Skeletal muscle tissue (tissue), 4 donors: ENCODE measurements around the gene GID4. TPM values are rescaled to one million over a fixed set of nuclear protein-coding genes. Genes with fewer than 3 reads are reported as not detected.

Experiments
- H3K27ac ChIP-seq: one replicate; pipeline ENCODE4 v1.7.0; 2013; ENCODE audit warnings: mild to moderate bottlenecking, low read depth, low read length, inconsistent platforms
- H3K27me3 ChIP-seq, 3 donors: one replicate each; pipeline ENCODE4 v1.7.0; 2013; ENCODE audit warnings: low read length in 3 of 3; ENCODE audit not compliant: control insufficient read depth in 3 of 3, insufficient read depth in 3 of 3
- H3K36me3 ChIP-seq, 3 donors: one replicate each; pipeline ENCODE4 v1.7.0; 2013; ENCODE audit warnings: low read length in 3 of 3; ENCODE audit not compliant: control insufficient read depth in 3 of 3, insufficient read depth in 3 of 3
- H3K4me1 ChIP-seq, 3 donors: one replicate each; pipeline ENCODE4 v1.7.0; 2013; ENCODE audit warnings: low read length in 3 of 3, mild to moderate bottlenecking in 3 of 3; ENCODE audit not compliant: control insufficient read depth in 3 of 3, insufficient read depth in 3 of 3
- H3K4me3 ChIP-seq, 3 donors: one replicate each; pipeline ENCODE4 v1.7.0; 2013; ENCODE audit warnings: low read length in 3 of 3
- H3K9ac ChIP-seq, 3 donors: one replicate each; pipeline ENCODE4 v1.7.0; 2013; ENCODE audit warnings: low read length in 3 of 3, mild to moderate bottlenecking in 3 of 3, moderate library complexity in 2 of 3, low read depth in 1 of 3
- H3K9me3 ChIP-seq, 3 donors: one replicate each; pipeline ENCODE4 v1.7.0; 2013; ENCODE audit warnings: low read length in 3 of 3; ENCODE audit not compliant: control insufficient read depth in 3 of 3
- total RNA-seq: library from RNA; depleted of rRNA; stranded (reverse); fragments of >200 nt; gene quantifications from one replicate; pipeline ENCODE4 v1.2.3, GENCODE V29; 2014
- donor health status: Osteomylitis.

Gene GID4
- total RNA-seq, 1 donor from 2014 or later: 5.2 TPM

DNA sequence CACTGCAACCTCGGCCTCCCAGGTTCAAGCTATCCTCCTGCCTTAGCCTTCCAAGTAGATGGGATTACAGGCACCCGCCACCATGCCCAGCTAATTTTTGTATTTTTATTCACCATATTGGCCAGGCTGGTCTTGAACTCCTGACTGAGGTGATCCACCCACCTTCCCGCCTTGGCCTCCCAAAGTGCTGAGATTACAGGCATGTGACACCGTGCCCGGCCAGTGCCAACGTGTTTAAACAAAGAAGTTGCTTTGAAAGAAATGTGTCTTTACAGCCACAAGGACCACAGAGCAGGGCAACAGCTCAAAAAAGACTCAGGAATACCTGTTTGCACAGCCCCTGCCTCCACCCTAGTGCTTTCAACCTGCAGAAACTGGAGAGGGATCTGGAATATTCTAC is 25.2 kb upstream of the GID4 start:
- no peaks in the 10 kb centered on the region for H3K27me3 ChIP-seq
- no peaks in the 10 kb centered on the region for H3K9me3 ChIP-seq
- no peak overlapping the region for H3K4me3 ChIP-seq
- H3K27ac ChIP-seq: no peak overlapping the region
- H3K36me3 ChIP-seq: peaks cover 17 to 23% (median 20%) of the 10 kb centered on the region in 3 donors
- H3K9ac ChIP-seq: no peak overlapping the region
- peaks cover 7 to 8% (median 8%) of the 10 kb centered on the region in 3 donors for H3K4me1 ChIP-seq

DNA sequence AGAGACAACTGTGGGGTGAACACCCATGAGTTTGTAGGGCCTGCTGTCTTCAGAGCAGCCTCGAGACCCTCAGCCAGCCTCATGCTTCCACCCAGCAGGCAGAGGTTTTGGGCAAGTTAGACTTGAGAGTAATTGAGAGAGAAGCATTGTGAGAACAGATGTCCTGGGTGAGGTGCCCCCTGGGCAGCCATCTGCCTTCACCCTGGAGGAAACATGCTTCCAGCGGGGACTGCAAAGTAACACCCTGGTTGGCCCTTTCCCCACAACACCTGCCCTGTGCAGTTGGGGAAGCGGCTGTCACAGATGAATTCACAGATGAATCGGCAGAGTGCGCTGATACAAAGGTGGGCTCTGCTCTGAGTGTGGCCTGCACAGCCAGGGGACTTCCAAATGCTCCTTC is 23.6 kb upstream of the GID4 start:
- H3K4me1 ChIP-seq: peaks cover 8 to 10% (median 8%) of the 10 kb centered on the region in 3 donors
- no peak overlapping the region for H3K27ac ChIP-seq
- no peaks in the 10 kb centered on the region for H3K27me3 ChIP-seq
- H3K36me3 ChIP-seq: peaks cover 17 to 20% (median 20%) of the 10 kb centered on the region in 3 donors
- no peaks in the 10 kb centered on the region for H3K9me3 ChIP-seq
- H3K4me3 ChIP-seq: no peak overlapping the region
- no peak overlapping the region for H3K9ac ChIP-seq

- no peak overlapping the region for H3K9ac ChIP-seq
- no peak overlapping the region for H3K27ac ChIP-seq
- peaks cover 17 to 21% (median 19%) of the 10 kb centered on the region in 3 donors for H3K36me3 ChIP-seq
- no peaks in the 10 kb centered on the region for H3K9me3 ChIP-seq
- H3K27me3 ChIP-seq: no peaks in the 10 kb centered on the region
- peaks cover 11 to 16% (median 13%) of the 10 kb centered on the region in 3 donors for H3K4me1 ChIP-seq
- no peak overlapping the region for H3K4me3 ChIP-seq
Measured at GRCh38 chr17:18016426-18016825, 22.8 kb upstream of the GID4 start.

DNA sequence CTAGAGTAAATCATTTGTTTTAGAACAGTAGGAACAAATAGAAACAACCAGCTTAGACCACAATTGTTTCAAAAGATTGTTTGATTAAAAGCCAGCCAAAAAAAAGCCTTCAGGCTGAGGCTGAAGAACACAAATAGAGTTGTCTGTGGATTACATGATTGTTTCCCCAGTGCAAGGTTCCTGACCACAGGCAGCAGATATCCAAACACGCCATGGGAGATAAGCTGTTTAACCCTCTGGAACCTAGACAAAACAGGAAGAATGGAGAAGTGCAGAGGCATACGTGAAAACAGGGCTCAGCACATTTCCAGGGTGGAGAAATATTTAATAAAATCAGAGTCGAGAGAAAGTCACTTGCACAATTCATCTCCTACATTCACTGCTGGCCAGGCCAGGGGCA is 21.2 kb upstream of the GID4 start:
- no peak overlapping the region for H3K9ac ChIP-seq
- H3K9me3 ChIP-seq: no peaks in the 10 kb centered on the region
- H3K27me3 ChIP-seq: no peaks in the 10 kb centered on the region
- H3K27ac ChIP-seq: no peak overlapping the region
- no peak overlapping the region for H3K4me3 ChIP-seq
- peaks cover 14 to 17% (median 17%) of the 10 kb centered on the region in 3 donors for H3K4me1 ChIP-seq
- peaks cover 15 to 21% (median 19%) of the 10 kb centered on the region in 3 donors for H3K36me3 ChIP-seq

DNA sequence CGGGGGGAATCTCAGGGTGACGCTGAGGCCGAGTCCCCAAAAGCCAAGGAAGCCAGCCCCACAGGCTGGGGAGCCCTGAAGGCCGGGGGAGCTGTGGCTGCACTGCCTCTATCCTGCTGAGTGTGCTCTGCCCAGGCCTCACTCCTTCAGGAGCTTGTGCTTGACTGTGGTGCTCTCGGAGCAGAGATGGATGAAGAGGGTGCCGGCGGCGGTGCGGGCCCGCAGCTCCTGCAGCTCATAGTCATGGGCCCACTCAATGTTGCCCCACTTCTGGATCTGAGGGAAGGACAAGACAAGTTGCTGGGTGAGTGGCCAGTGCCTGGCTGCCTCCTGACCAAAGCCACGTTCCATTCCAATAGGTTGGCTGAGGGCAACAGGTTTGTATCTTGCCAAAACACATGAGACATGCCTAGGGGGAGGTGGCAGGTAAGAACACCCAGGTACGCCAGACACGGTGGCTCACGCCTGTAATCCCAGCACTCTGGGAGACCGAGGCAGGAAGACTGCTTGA is 20.7 kb upstream of the GID4 start:
- Histone ChIP-seq H3K27ac (no peak overlapping the region), H3K9me3 (no peaks in the 10 kb centered on the region), H3K36me3 (peaks cover 15 to 19% (median 19%) of the 10 kb centered on the region in 3 donors), H3K4me3 (no peak overlapping the region), H3K27me3 (no peaks in the 10 kb centered on the region), H3K9ac (no peak overlapping the region), H3K4me1 (peaks cover 14 to 17% (median 17%) of the 10 kb centered on the region in 3 donors)

GRCh38 chr17:18019838-18020154 is 19.4 kb upstream of the GID4 start:
- H3K9ac ChIP-seq: no peak overlapping the region
- H3K4me3 ChIP-seq: no peak overlapping the region
- H3K4me1 ChIP-seq: peaks cover 14 to 17% (median 17%) of the 10 kb centered on the region in 3 donors
- H3K27ac ChIP-seq: no peak overlapping the region
- no peaks in the 10 kb centered on the region for H3K9me3 ChIP-seq
- H3K27me3 ChIP-seq: no peaks in the 10 kb centered on the region
- H3K36me3 ChIP-seq: peaks cover 15 to 26% (median 23%) of the 10 kb centered on the region in 3 donors

DNA sequence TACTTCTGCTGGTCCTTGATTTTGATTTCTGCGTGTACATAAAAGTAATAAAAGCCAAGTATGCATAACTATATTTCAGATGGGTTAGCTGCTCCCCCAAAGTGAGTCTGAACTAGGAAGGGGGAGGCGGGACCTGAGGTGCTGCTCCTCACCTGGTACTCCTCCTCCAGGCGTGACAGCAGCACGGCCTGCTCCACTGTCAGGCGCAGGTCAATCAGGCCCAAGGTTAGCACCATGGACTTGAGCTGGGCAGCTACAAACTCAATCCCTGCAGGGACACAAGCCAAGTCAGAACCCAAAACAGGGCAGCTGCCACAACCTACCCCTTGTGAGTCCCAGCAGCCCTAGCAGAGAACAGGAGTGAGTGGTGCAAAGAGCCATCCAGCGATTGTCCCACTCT is 18.2 kb upstream of the GID4 start:
- Histone ChIP-seq H3K9me3 (no peaks in the 10 kb centered on the region), H3K4me3 (no peak overlapping the region), H3K36me3 (peaks cover 9 to 21% (median 15%) of the 10 kb centered on the region in 3 donors), H3K9ac (no peak overlapping the region), H3K27me3 (no peaks in the 10 kb centered on the region), H3K27ac (no peak overlapping the region), H3K4me1 (peaks cover 14 to 20% (median 17%) of the 10 kb centered on the region in 3 donors)

GRCh38 chr17:18021372-18021771 is 17.8 kb upstream of the GID4 start:
- no peak overlapping the region for H3K9ac ChIP-seq
- peaks cover 14 to 24% (median 20%) of the 10 kb centered on the region in 3 donors for H3K4me1 ChIP-seq
- peaks cover 8 to 21% (median 15%) of the 10 kb centered on the region in 3 donors for H3K36me3 ChIP-seq
- no peaks in the 10 kb centered on the region for H3K9me3 ChIP-seq
- no peak overlapping the region for H3K4me3 ChIP-seq
- H3K27me3 ChIP-seq: no peaks in the 10 kb centered on the region
- no peak overlapping the region for H3K27ac ChIP-seq

DNA sequence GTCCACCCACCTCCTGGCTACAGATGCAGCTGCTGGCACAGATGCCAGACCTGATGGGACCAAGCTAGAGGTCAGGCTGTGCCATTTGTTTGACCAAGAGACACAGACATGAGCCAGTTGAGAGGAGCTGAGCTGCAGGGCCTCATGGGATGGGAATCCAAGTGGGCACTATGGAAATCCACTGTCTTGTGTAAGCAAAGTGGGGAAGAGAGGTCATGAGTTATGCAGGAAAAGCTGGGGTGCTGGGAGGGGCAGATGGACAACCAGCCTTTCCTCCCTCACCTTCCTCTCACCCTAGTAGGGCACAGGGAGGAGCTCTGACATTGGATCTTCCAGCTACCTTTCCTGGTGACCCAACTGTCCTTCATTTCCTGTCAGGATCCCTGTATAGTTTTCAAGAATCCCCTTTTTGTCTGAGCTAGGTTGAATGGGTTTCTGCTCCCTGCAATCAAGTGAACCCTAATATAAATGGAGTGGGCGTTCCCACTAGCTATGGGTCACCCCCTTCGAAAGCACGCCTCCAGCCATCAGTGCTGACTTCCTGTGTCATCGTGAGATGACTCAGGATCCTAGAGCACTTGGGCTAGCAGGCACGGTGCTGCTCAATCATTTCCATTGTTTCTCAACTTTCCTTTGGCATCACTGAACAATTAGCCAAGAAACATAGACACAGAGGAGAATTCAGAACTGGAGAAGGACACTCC is 13.8 kb upstream of the GID4 start:
- peaks cover 2 to 19% (median 10%) of the 10 kb centered on the region in 3 donors for H3K36me3 ChIP-seq
- no peak overlapping the region for H3K9ac ChIP-seq
- H3K27ac ChIP-seq: no peak overlapping the region
- H3K9me3 ChIP-seq: no peaks in the 10 kb centered on the region
- H3K4me1 ChIP-seq: peaks cover 25 to 43% (median 33%) of the 10 kb centered on the region in 3 donors
- no peak overlapping the region for H3K4me3 ChIP-seq
- no peaks in the 10 kb centered on the region for H3K27me3 ChIP-seq

- H3K4me1 ChIP-seq: peaks cover 22 to 40% (median 30%) of the 10 kb centered on the region in 3 donors
- no peaks in the 10 kb centered on the region for H3K27me3 ChIP-seq
- no peak overlapping the region for H3K9ac ChIP-seq
- no peak overlapping the region for H3K4me3 ChIP-seq
- H3K9me3 ChIP-seq: no peaks in the 10 kb centered on the region
- H3K36me3 ChIP-seq: peaks cover 2 to 16% (median 10%) of the 10 kb centered on the region in 3 donors
- H3K27ac ChIP-seq: no peak overlapping the region
Measured at GRCh38 chr17:18025945-18026776, 13.0 kb upstream of the GID4 start.
